ENCODE results near the gene ZNF660. TPM values are rescaled to one million over a fixed set of nuclear protein-coding genes. Genes with fewer than 3 reads are reported as not detected.

Gene ZNF660
- total RNA-seq, 1 donor from 2014 or later, result 19.2 TPM

DNA sequence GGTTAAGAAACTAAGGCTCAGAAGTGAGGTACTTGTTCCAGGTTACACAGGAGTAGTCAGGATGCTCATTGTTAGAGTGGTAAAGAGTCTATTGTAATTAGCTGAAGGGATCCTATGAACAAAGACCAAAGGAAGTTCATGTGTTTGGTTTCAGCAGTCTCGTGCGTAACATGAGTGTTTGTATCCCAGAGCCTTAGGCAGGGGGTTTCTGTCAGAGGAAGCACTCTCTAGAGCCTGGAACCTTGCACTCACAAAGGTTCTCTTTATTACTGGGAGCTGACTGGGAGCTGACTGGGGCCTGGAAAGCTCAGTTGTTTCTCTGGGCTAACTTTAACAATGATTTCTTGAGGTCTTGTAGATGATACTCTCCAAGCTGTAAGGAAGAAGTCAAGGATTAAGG, 44.0 kb downstream of the ZNF660 start:
- peaks cover 19% of the 10 kb centered on the region for H3K36me3 Mint-ChIP-seq
- H3K4me1 Mint-ChIP-seq (ENCODE audit: unreplicated experiment), result peaks cover 20% of the 10 kb centered on the region
- H3K4me3 Mint-ChIP-seq, result no peak overlapping the region
- DNase-seq (ENCODE audit: extremely low spot score, unreplicated experiment), result no peak
- H3K9me3 Mint-ChIP-seq, result no peaks in the 10 kb centered on the region
- TF ChIP-seq, protein P1, sequence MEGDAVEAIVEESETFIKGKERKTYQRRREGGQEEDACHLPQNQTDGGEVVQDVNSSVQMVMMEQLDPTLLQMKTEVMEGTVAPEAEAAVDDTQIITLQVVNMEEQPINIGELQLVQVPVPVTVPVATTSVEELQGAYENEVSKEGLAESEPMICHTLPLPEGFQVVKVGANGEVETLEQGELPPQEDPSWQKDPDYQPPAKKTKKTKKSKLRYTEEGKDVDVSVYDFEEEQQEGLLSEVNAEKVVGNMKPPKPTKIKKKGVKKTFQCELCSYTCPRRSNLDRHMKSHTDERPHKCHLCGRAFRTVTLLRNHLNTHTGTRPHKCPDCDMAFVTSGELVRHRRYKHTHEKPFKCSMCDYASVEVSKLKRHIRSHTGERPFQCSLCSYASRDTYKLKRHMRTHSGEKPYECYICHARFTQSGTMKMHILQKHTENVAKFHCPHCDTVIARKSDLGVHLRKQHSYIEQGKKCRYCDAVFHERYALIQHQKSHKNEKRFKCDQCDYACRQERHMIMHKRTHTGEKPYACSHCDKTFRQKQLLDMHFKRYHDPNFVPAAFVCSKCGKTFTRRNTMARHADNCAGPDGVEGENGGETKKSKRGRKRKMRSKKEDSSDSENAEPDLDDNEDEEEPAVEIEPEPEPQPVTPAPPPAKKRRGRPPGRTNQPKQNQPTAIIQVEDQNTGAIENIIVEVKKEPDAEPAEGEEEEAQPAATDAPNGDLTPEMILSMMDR (conservative IDR thresholded peaks at IDR 0.05), result no peak
- H3K27me3 Mint-ChIP-seq, result no peaks in the 10 kb centered on the region
- H3K27ac Mint-ChIP-seq, result no peak overlapping the region

DNA sequence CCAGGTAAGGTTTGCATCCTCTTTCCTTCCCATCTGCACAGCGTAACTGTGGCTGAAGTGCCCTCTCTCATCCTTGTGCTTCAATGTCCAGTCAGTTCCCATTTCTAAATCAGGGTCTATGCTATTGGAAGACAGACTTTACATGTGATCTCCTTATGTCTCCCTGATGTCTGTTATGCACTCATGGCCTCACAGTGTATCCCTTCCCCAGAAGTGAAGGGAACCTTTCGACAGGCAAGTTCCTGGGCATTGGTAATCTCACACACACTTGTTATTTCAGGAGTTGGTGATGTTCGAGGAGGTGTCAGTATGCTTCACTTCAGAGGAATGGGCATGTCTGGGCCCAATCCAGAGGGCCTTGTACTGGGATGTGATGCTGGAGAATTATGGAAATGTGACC, 47.4 kb downstream of the ZNF660 start:
- Mint-ChIP-seq H3K4me1 (ENCODE audit: unreplicated experiment) (peaks cover 3% of the 10 kb centered on the region), H3K9me3 (no peaks in the 10 kb centered on the region), H3K27ac (no peak overlapping the region), H3K27me3 (no peaks in the 10 kb centered on the region), H3K36me3 (peaks cover 39% of the 10 kb centered on the region), H3K4me3 (no peak overlapping the region)
- TF ChIP-seq, protein P1 (conservative IDR thresholded peaks at IDR 0.05), result no peak
- DNase-seq (ENCODE audit: extremely low spot score, unreplicated experiment), result no peak

DNA sequence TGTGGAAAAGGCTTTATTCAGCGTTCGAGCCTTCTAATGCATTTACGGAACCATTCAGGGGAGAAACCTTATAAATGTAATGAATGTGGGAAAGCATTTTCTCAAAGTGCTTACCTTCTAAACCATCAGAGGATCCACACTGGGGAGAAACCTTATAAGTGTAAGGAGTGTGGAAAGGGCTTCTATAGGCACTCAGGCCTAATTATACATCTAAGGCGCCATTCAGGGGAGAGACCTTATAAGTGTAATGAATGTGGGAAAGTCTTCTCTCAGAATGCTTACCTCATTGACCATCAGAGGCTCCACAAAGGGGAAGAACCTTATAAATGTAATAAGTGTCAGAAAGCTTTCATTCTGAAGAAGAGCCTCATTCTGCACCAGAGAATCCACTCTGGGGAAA, 57.6 kb downstream of the ZNF660 start:
- H3K9me3 Mint-ChIP-seq, result peaks cover 28% of the 10 kb centered on the region
- no peaks in the 10 kb centered on the region for H3K27me3 Mint-ChIP-seq
- H3K27ac Mint-ChIP-seq, result no peak overlapping the region
- TF ChIP-seq, protein P1 (conservative IDR thresholded peaks at IDR 0.05), result no peak
- no peak overlapping the region for H3K4me3 Mint-ChIP-seq
- no peaks in the 10 kb centered on the region for H3K4me1 Mint-ChIP-seq (ENCODE audit: unreplicated experiment)
- H3K36me3 Mint-ChIP-seq, result peaks cover 81% of the 10 kb centered on the region
- DNase-seq (ENCODE audit: extremely low spot score, unreplicated experiment), result no peak

DNA sequence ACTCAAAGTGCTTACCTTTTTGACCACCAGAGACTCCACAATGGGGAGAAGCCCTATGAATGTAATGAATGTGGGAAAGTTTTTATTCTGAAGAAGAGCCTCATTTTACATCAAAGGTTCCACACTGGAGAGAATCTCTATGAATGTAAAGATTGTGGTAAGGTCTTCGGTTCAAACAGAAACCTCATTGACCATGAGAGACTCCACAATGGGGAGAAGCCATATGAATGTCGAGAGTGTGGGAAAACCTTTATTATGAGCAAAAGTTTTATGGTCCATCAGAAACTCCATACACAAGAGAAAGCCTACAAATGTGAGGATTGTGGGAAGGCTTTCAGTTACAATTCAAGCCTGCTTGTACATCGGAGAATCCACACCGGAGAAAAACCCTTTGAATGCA, 58.3 kb downstream of the ZNF660 start:
- peaks cover 75% of the 10 kb centered on the region for H3K36me3 Mint-ChIP-seq

DNA sequence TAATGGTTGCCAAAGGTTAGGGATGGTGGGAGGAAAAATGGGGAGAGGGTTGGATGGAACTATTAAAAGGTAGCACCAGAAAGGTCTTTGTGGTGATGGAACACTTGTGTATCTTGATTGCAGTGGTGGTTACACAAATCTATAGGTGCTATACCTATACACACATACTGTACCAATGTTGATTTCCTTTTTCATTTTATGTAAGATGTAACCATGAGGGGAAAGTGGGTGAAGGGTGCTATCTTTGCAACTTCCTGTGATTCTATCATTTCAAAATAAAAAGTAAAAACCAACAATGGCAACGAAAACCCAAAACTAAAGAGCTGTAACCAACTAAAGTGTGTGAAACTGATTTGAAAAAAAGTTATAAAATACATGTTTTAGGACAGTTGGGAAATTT, 63.0 kb downstream of the ZNF660 start:
- Mint-ChIP-seq H3K4me1 (ENCODE audit: unreplicated experiment) (peaks cover 18% of the 10 kb centered on the region), H3K27me3 (no peaks in the 10 kb centered on the region), H3K4me3 (peak overlapping the region; percentile 96), H3K36me3 (peaks cover 50% of the 10 kb centered on the region), H3K9me3 (peaks cover 9% of the 10 kb centered on the region), H3K27ac (peak overlapping the region; percentile 88)
- TF ChIP-seq, protein P1 (conservative IDR thresholded peaks at IDR 0.05), result no peak
- DNase-seq (ENCODE audit: extremely low spot score, unreplicated experiment), result no peak

More for the DNA sequence above, 58.3 kb downstream of the ZNF660 start:
- TF ChIP-seq, protein P1 (conservative IDR thresholded peaks at IDR 0.05), result no peak
- Mint-ChIP-seq H3K9me3 (peaks cover 28% of the 10 kb centered on the region), H3K27me3 (no peaks in the 10 kb centered on the region), H3K4me3 (no peak overlapping the region), H3K27ac (no peak overlapping the region), H3K4me1 (ENCODE audit: unreplicated experiment) (peaks cover 7% of the 10 kb centered on the region)
- DNase-seq (ENCODE audit: extremely low spot score, unreplicated experiment), result no peak

Measured in type B pancreatic cell (in vitro differentiated cells).